ENCODE measurements around the gene STON1.

DNA sequence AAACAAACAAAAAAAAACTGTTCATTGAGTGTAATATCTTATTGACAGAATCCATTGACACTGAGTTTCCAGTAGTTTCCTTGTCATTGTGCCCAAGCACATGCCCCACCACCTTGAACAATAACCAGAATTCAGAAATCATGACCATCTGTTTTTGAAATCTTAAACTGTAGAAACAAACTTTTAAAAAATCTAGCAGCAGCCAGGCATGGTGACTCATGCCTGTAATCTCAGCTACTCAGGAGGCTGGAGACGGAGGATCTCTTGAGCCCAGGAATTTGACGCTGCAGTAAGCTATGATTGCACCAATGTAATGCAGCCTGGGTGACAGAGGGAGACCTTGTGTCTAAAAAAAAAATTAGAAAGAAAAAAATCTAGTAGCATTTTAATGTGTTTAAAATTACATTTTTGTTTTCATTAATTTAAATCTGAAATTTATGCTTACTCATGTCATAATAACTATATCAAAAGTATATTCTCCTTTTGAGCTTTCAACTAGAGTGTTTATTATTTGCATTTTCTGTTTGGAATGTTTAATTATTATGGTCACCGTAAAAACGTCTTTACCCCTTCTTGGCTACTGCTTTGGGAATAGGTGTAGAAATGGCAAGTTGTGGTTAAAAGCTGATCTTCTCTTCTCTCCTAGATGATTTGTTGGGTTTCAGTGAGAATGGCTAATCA, 25.2 kb upstream of the STON1 start:
- TF ChIP-seq OSR1 (CRISPR knock-in tag; IDR thresholded peaks at IDR 0.05) = no peak
- TF ChIP-seq, protein P1, sequence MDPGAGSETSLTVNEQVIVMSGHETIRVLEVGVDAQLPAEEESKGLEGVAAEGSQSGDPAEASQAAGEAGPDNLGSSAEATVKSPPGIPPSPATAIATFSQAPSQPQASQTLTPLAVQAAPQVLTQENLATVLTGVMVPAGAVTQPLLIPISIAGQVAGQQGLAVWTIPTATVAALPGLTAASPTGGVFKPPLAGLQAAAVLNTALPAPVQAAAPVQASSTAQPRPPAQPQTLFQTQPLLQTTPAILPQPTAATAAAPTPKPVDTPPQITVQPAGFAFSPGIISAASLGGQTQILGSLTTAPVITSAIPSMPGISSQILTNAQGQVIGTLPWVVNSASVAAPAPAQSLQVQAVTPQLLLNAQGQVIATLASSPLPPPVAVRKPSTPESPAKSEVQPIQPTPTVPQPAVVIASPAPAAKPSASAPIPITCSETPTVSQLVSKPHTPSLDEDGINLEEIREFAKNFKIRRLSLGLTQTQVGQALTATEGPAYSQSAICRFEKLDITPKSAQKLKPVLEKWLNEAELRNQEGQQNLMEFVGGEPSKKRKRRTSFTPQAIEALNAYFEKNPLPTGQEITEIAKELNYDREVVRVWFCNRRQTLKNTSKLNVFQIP (CRISPR knock-in tag; IDR thresholded peaks at IDR 0.05; ENCODE audit: borderline replicate concordance, low read depth) = no peak
- TF ChIP-seq ZNF70 (CRISPR knock-in tag; IDR thresholded peaks at IDR 0.05) = no peak
- TF ChIP-seq PPARA (CRISPR knock-in tag; IDR thresholded peaks at IDR 0.05; ENCODE audit: borderline replicate concordance) = no peak
- TF ChIP-seq BACH2 (CRISPR knock-in tag; IDR thresholded peaks at IDR 0.05; ENCODE audit: borderline replicate concordance) = no peak
- no peak for TF ChIP-seq ARNTL (CRISPR knock-in tag; IDR thresholded peaks at IDR 0.05; ENCODE audit: borderline replicate concordance, low read depth)

Measured in SK-N-SH treated with all-trans-retinoic acid at 6 μM for 48 hours (cell line).